Smooth muscle cell of the coronary artery (primary cell): Measurements from ENCODE around the gene ASIC2. TPM values are rescaled to one million over a fixed set of nuclear protein-coding genes. Genes with fewer than 3 reads are reported as not detected.

Experiments
- total RNA-seq: library from RNA; depleted of rRNA; stranded (reverse); fragments of >200 nt; gene quantifications from 2 replicates; pipeline ENCODE4 v1.2.3, GENCODE V29; 2014; ENCODE audit warnings: low replicate concordance

Gene ASIC2
- not detected in 2 replicates for total RNA-seq

DNA sequence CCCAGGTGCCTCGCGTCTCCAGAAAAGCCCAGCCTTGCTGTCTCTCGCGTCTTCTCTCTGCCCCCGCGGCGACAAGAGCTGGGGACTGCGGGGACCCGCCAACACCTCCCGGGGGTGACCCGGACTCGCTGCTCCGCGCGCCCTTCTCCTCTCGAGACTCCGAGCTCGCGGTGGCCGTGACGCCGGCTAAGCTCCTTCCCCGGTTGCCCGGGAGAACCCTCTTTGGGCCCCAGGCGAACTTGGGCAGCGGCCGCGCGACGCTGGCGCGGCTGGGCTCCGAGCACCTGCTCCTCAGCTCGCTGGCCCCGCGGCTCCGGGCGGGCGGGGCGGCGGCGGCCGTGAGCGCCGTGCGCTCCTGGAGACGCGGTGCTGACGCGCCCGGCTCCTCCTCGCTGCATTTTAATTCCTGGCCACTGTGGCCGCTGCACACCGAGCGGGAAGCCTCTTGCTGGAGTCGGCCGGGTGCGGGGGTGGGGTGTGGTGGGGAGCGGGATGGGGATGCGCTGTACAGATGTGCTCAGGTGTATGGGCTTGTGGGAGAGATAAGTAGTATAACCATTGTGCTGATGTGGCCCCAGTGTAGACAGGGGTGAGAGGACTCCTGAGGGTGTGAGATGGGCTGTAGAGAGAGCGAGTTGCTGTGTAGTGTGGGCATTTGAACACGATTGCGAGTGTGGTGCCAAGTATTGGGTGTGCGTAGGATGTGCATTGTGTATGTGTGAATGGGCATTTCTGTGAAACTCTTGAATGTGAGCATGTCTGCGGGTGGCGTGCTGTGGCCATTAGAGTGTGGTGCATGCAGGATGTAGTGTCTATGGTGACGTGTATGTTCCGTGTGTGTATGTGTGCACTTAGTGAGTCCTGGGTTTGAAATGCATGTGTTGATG, at the start of gene ASIC2:
Gene ASIC2, minus strand, starts transcription at position 315 of the 887 bp plus-strand sequence.

